GM12865 (cell line): ENCODE data around the gene ALAS1.

Source experiments
- DNase-seq: peaks from one replicate; pipeline ENCODE4 v3.0.0; 2010; ENCODE audit warnings: low read depth
- H3K4me3 ChIP-seq: 2 replicates; pipeline ENCODE4 v1.5.1; 2011; ENCODE audit warnings: mild to moderate bottlenecking, low read depth, low read length, control low read depth
- CTCF ChIP-seq: IDR thresholded peaks from 2 replicates; pipeline ENCODE4 v1.5.1; 2011; ENCODE audit warnings: low read length, control low read depth, low read depth, inconsistent platforms; ENCODE audit not compliant: insufficient read depth; ENCODE audit errors: missing control alignments

The ALAS1 gene

GRCh38 chr3:52259448-52259847 lies 61.5 kb downstream of the ALAS1 start:
- TF ChIP-seq CTCF, result no peak
- DNase-seq, result no peak

GRCh38 chr3:52262447-52262846 lies 64.5 kb downstream of the ALAS1 start:
- no peak for TF ChIP-seq CTCF
- no peak for DNase-seq
- no peak overlapping the region for H3K4me3 ChIP-seq

More at GRCh38 chr3:52259448-52259847, 61.5 kb downstream of the ALAS1 start:
- H3K4me3 ChIP-seq, result no peak overlapping the region
